Esophagus squamous epithelium (tissue), 5 donors: Measurements from ENCODE around the gene HNRNPH1. TPM values are rescaled to one million over a fixed set of nuclear protein-coding genes. Genes with fewer than 3 reads are reported as not detected.

Experiments used
- DNase-seq: peaks from one replicate; lab custom pipeline; 2025; lab: John Stamatoyannopoulos, UW
- H3K27ac ChIP-seq, 4 donors: fragments of 200-600 bp; sonication (generic); one replicate each; pipeline ENCODE4 v1.5.1; 2016 to 2019; ENCODE audit warnings: mild to moderate bottlenecking in 1 of 4
- H3K27me3 ChIP-seq, 4 donors: fragments of 200-600 bp; sonication (generic); 1 replicate in 3 of 4; 2 replicates in 1 of 4; pipeline versions ENCODE4 v1.5.1 to v1.6.0; 2017 to 2021; ENCODE audit warnings: antibody characterized with exemption in 1 of 4
- H3K36me3 ChIP-seq, 3 donors: fragments of 200-600 bp; sonication (generic); one replicate each; pipeline ENCODE4 v1.5.1; 2016 to 2019
- H3K4me1 ChIP-seq, 3 donors: fragments of 200-600 bp; sonication (generic); one replicate each; pipeline ENCODE4 v1.5.1; 2017 to 2019
- H3K4me3 ChIP-seq, 4 donors: fragments of 200-600 bp; sonication (generic); 1 replicate in 3 of 4; 2 replicates in 1 of 4; pipeline ENCODE4 v1.5.1; 2016 to 2019; ENCODE audit warnings: mild to moderate bottlenecking in 2 of 4, moderate library complexity in 1 of 4
- H3K9me3 ChIP-seq, 3 donors: fragments of 200-600 bp; sonication (generic); one replicate each; pipeline ENCODE4 v1.5.1; 2016 to 2019
- POLR2A ChIP-seq, 4 donors: fragments of 450-650 bp; IDR thresholded peaks; one replicate each; pipeline ENCODE4 v1.6.1; 2017; ENCODE audit warnings: antibody characterized with exemption in 4 of 4, mild to moderate bottlenecking in 4 of 4, moderate library complexity in 3 of 4
- WGBS, 2 donors: methylation state at CpG; one replicate each; pipeline ENCODE4 v1.1.5; 2018; 5-methylcytosine and 5-hydroxymethylcytosine counted together
- intact Hi-C: fragments of 100-400 bp; cut with DNase I; formaldehyde crosslinking; loops from one replicate; pipeline ENCODE4 v1.15.0; 2022
- total RNA-seq, 4 donors: library from RNA; depleted of rRNA; stranded (reverse); fragments of >200 nt; gene quantifications; one replicate each; pipeline ENCODE4 v1.1.0, GENCODE V29; 2016
- TF ChIP-seq, protein P1 (sequence below), 6 experiments: fragments of 450-650 bp in 4 of 6; fragments of 200-600 bp in 2 of 6; sonication (generic) in 2 of 6; IDR thresholded peaks; one replicate each; pipeline ENCODE4 v1.5.1; 2016 to 2019; ENCODE audit warnings: antibody characterized with exemption in 6 of 6, mild to moderate bottlenecking in 4 of 6, moderate library complexity in 4 of 6
- donor health status: DM: yes; HTN: yes; CAD: no.

HNRNPH1 gene
- total RNA-seq, 4 donors from 2014 or later = 209 to 645 (median 383) TPM

- Histone ChIP-seq H3K27me3 (no peaks in the 10 kb centered on the region), H3K9me3 (no peaks in the 10 kb centered on the region), H3K4me3 (no peak overlapping the region), H3K27ac (peak overlapping the region in 1 of 4 donors; percentile 25), H3K4me1 (no peaks in the 10 kb centered on the region), H3K36me3 (peaks cover 9 to 100% (median 35%) of the 10 kb centered on the region in 3 donors)
- no peak for DNase-seq
- intact Hi-C loops = no loop called here
- WGBS, 2 donors = 78 to 80% methylated on average over 3 to 8 of the region's 9 CpGs
- TF ChIP-seq, protein P1, sequence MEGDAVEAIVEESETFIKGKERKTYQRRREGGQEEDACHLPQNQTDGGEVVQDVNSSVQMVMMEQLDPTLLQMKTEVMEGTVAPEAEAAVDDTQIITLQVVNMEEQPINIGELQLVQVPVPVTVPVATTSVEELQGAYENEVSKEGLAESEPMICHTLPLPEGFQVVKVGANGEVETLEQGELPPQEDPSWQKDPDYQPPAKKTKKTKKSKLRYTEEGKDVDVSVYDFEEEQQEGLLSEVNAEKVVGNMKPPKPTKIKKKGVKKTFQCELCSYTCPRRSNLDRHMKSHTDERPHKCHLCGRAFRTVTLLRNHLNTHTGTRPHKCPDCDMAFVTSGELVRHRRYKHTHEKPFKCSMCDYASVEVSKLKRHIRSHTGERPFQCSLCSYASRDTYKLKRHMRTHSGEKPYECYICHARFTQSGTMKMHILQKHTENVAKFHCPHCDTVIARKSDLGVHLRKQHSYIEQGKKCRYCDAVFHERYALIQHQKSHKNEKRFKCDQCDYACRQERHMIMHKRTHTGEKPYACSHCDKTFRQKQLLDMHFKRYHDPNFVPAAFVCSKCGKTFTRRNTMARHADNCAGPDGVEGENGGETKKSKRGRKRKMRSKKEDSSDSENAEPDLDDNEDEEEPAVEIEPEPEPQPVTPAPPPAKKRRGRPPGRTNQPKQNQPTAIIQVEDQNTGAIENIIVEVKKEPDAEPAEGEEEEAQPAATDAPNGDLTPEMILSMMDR (IDR thresholded peaks at IDR 0.05) = no peak
- no peak for TF ChIP-seq POLR2A (IDR thresholded peaks at IDR 0.05)
These were observed 37.5 kb downstream of the HNRNPH1 start for GRCh38 chr5:179585941-179586401.

GRCh38 chr5:179577286-179577960 is 46.0 kb downstream of the HNRNPH1 start:
- Histone ChIP-seq H3K9me3 (no peaks in the 10 kb centered on the region), H3K27ac (no peak overlapping the region), H3K27me3 (no peaks in the 10 kb centered on the region), H3K4me1 (no peaks in the 10 kb centered on the region), H3K36me3 (peaks cover 4 to 94% (median 21%) of the 10 kb centered on the region in 3 donors), H3K4me3 (no peak overlapping the region)
- intact Hi-C loops = no loop called here
- TF ChIP-seq, protein P1 (IDR thresholded peaks at IDR 0.05) = no peak
- TF ChIP-seq POLR2A (IDR thresholded peaks at IDR 0.05) = no peak
- no peak for DNase-seq
- WGBS, 2 donors = 92 to 94% methylated on average over 19 to 22 of the region's 42 CpGs

DNA sequence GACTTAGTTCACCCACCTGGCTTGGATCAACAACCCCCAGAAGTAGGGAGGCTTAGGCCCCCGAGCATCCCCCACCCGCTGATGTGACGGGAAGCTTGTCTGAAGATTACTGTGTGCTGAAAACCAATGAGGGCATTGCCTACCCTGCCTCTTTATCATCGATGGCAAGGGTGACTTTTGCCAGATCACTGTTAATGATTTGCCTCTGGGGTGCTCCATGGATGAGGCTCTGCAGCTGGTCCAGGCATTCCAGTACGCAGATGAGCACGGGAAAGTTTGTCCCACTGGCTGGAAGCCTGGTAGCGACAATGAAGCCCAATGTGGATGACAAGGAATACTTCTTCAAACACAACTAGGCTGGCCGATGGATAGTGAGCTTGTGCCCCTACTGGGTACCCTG is 51.1 kb downstream of the HNRNPH1 start:
- no peak overlapping the region for H3K27ac ChIP-seq
- H3K27me3 ChIP-seq = no peaks in the 10 kb centered on the region
- 87 to 100% methylated on average over 1 to 5 of the region's 8 CpGs for WGBS, 2 donors
- H3K36me3 ChIP-seq = peaks cover 7 to 100% (median 16%) of the 10 kb centered on the region in 3 donors
- intact Hi-C loops = no loop called here
- H3K9me3 ChIP-seq = no peaks in the 10 kb centered on the region
- no peak for DNase-seq
- TF ChIP-seq, protein P1 (IDR thresholded peaks at IDR 0.05) = no peak
- TF ChIP-seq POLR2A (IDR thresholded peaks at IDR 0.05) = no peak
- no peak overlapping the region for H3K4me3 ChIP-seq
- H3K4me1 ChIP-seq = peaks cover 0 to 5% (median 0%) of the 10 kb centered on the region in 3 donors

- TF ChIP-seq POLR2A (IDR thresholded peaks at IDR 0.05) = no peak
- TF ChIP-seq, protein P1 (IDR thresholded peaks at IDR 0.05) = no peak
- intact Hi-C loops = no loop called here
- H3K4me1 ChIP-seq = peaks cover 0 to 5% (median 0%) of the 10 kb centered on the region in 3 donors
- H3K36me3 ChIP-seq = peaks cover 7 to 100% (median 28%) of the 10 kb centered on the region in 3 donors
- peak overlapping the region in 1 of 4 donors; percentile 10 for H3K27ac ChIP-seq
- 60 to 68% methylated on average over 7 of the region's 7 CpGs for WGBS, 2 donors
- DNase-seq = no peak
- no peak overlapping the region for H3K4me3 ChIP-seq
- H3K27me3 ChIP-seq = no peaks in the 10 kb centered on the region
- no peaks in the 10 kb centered on the region for H3K9me3 ChIP-seq
These were observed 54.8 kb downstream of the HNRNPH1 start for GRCh38 chr5:179568721-179569120.

DNA sequence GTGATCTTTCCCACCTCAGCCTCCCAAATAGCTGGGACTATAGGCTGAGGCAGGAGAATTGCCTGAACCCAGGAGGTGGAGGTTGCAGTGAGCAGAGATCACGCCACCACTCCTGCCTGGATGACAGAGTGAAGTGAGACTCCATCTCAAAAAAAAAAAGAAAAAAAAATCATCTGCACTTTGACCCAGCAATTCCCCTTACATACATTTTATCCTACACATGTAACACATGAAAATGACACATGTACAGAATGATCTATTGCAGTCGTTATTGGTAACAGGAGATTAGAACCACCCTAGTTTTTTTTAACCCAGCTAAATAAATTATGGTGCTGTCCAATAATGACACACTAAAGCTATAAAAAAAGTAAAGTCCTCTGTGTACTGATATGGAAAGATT is 58.9 kb downstream of the HNRNPH1 start:
- WGBS, 2 donors = 63 to 83% methylated on average over 1 to 2 of the region's 2 CpGs
- Histone ChIP-seq H3K4me3 (no peak overlapping the region), H3K27ac (no peak overlapping the region), H3K27me3 (no peaks in the 10 kb centered on the region), H3K36me3 (peaks cover 10 to 89% (median 39%) of the 10 kb centered on the region in 3 donors), H3K4me1 (peaks cover 6 to 21% (median 7%) of the 10 kb centered on the region in 3 donors), H3K9me3 (no peaks in the 10 kb centered on the region)
- intact Hi-C loops = no loop called here
- DNase-seq = no peak
- TF ChIP-seq POLR2A (IDR thresholded peaks at IDR 0.05) = no peak
- TF ChIP-seq, protein P1 (IDR thresholded peaks at IDR 0.05) = no peak
